ENCODE measurements around the gene ATP10B. TPM values are rescaled to one million over a fixed set of nuclear protein-coding genes. Genes with fewer than 3 reads are reported as not detected.
"Not testable (repeated sequence)": the region's sequence is repeated elsewhere in the genome, so short reads cannot be mapped to it uniquely, and the experiment has no call there.

The ATP10B gene, protein sequence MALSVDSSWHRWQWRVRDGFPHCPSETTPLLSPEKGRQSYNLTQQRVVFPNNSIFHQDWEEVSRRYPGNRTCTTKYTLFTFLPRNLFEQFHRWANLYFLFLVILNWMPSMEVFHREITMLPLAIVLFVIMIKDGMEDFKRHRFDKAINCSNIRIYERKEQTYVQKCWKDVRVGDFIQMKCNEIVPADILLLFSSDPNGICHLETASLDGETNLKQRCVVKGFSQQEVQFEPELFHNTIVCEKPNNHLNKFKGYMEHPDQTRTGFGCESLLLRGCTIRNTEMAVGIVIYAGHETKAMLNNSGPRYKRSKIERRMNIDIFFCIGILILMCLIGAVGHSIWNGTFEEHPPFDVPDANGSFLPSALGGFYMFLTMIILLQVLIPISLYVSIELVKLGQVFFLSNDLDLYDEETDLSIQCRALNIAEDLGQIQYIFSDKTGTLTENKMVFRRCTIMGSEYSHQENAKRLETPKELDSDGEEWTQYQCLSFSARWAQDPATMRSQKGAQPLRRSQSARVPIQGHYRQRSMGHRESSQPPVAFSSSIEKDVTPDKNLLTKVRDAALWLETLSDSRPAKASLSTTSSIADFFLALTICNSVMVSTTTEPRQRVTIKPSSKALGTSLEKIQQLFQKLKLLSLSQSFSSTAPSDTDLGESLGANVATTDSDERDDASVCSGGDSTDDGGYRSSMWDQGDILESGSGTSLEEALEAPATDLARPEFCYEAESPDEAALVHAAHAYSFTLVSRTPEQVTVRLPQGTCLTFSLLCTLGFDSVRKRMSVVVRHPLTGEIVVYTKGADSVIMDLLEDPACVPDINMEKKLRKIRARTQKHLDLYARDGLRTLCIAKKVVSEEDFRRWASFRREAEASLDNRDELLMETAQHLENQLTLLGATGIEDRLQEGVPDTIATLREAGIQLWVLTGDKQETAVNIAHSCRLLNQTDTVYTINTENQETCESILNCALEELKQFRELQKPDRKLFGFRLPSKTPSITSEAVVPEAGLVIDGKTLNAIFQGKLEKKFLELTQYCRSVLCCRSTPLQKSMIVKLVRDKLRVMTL (N-terminal part only)
- not detected for total RNA-seq
- long read RNA-seq: 0 reads

DNA sequence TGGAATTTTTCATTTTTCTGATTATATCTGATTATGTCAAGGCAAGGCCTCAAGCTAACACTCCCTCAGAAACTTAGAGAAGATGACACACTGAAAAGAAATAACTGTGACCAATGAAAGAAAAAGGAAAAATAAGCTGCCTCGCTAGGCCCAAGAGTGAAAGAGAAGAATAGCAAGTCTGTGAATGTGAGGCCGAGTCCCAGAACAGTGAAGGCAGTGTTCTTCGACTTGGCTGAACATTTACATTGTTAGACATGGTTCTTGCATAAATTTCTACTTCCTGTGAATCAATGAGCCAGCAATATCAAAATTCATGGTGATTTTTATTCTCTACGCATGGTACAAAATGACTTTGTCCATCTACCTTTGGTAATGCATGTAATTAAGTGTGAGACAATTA lies at the start of gene ATP10B:
ATP10B (minus strand) TSS at position 163 of the 400 bp plus-strand sequence. CDS start 164,137 bp downstream, outside the sequence.
- Histone ChIP-seq H3K27ac (no peak within 1 kb of the TSS), H3K9me3 (no peaks in the 10 kb centered on the region), H3K27me3 (no peaks in the 10 kb centered on the region), H3K4me1 (no peaks in the 10 kb centered on the region), H3K36me3 (no peaks in the 10 kb centered on the region), H3K4me3 (no peak within 1 kb of the TSS)
- no peak for DNase-seq
- intact Hi-C loops (cut with DNase I): no loop called here
- no peak for ATAC-seq
- TF ChIP-seq, protein P1, sequence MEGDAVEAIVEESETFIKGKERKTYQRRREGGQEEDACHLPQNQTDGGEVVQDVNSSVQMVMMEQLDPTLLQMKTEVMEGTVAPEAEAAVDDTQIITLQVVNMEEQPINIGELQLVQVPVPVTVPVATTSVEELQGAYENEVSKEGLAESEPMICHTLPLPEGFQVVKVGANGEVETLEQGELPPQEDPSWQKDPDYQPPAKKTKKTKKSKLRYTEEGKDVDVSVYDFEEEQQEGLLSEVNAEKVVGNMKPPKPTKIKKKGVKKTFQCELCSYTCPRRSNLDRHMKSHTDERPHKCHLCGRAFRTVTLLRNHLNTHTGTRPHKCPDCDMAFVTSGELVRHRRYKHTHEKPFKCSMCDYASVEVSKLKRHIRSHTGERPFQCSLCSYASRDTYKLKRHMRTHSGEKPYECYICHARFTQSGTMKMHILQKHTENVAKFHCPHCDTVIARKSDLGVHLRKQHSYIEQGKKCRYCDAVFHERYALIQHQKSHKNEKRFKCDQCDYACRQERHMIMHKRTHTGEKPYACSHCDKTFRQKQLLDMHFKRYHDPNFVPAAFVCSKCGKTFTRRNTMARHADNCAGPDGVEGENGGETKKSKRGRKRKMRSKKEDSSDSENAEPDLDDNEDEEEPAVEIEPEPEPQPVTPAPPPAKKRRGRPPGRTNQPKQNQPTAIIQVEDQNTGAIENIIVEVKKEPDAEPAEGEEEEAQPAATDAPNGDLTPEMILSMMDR (IDR thresholded peaks at IDR 0.05): no peak

DNA sequence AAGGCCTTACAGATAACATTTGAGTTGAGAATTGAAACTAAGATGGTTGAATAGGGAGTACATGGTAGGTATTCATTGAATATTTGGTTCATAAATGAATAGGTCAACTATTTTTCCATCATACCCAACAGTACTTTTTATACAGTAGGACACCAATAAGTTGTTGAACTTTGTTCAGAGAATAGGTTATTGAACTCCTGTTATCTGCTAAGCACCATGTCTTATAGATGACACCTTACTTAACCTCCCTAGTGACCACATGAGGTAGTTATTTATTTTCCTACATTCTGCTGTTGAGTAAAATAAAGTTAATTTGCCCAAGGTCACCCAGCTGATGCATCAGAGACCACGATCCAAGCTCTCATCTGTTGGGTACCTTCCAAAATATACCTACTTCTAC lies 49.6 kb upstream of the ATP10B start:
- Histone ChIP-seq H3K27me3 (no peaks in the 10 kb centered on the region), H3K4me3 (no peak overlapping the region), H3K27ac (no peak overlapping the region), H3K9me3 (no peaks in the 10 kb centered on the region), H3K36me3 (no peaks in the 10 kb centered on the region), H3K4me1 (no peaks in the 10 kb centered on the region)
- DNase-seq: no peak
- intact Hi-C loops (cut with DNase I): no loop called here
- no peak for ATAC-seq
- TF ChIP-seq, protein P1 (IDR thresholded peaks at IDR 0.05): no peak

DNA sequence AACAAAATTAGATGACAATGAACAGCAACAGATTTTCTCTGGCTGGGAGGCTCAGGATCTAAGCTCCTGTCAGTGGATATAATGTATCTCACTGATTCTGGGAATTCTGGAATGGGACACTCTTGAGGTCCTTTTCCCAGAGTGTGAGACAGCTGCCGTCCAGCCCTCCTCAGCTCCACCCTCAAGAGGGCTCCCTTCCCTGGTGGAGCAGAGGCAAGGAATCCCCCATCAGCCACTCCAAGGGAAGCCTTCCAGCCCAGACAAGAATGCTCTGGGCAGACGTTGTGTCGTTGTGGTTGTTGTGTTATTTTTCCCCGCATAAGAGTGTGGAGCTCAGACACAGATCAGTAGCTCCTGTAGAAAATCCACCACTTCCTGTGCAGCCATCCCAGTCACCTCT lies 47.7 kb upstream of the ATP10B start:
- peak; percentile 16 for ATAC-seq
- Histone ChIP-seq H3K27ac (no peak overlapping the region), H3K4me1 (no peaks in the 10 kb centered on the region), H3K27me3 (no peaks in the 10 kb centered on the region), H3K36me3 (no peaks in the 10 kb centered on the region), H3K9me3 (no peaks in the 10 kb centered on the region), H3K4me3 (no peak overlapping the region)
- intact Hi-C loops (cut with DNase I): no loop called here
- no peak for DNase-seq
- TF ChIP-seq, protein P1 (IDR thresholded peaks at IDR 0.05): no peak

DNA sequence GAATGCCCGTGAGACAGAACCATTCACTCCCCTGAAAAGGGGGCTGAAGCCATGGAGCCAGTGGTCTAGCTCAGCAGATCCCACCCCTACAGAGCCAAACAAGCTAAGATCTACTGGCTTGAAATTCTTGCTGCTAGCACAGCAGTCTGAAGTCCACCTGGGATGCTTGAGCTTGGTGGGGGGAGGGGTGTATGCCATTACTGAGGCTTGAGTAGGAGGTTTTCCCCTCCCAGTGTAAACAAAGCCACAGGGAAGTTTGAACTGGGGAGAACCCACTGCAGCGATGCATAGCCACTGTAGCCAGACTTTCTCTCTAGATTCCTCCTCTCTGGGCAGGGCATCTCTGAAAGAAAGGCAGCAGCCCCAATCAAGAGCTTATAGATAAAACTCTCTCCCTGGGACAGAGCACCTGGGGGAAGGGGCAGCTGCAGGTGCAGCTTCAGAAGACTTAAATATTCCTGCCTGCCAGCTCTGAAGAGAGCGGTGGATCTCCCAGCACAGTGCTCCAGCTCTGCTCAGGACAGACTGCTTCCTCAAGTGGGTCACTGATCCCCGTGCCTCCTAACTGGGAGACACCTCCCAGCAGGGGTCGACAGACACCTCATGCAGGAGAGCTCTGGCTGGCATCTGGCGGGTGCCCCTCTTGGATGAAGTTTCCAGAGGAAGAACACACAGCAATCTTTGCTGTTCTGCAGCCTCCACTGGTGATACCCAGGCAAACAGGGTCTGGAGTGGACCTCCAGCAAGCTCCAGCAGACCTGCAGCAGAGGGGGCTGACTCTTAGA lies 41.4 kb upstream of the ATP10B start:
- H3K4me1 ChIP-seq; H3K27ac ChIP-seq; H3K27me3 ChIP-seq; DNase-seq; H3K36me3 ChIP-seq; intact Hi-C loops (cut with DNase I); H3K4me3 ChIP-seq; H3K9me3 ChIP-seq; ATAC-seq: not testable (repeated sequence)

DNA sequence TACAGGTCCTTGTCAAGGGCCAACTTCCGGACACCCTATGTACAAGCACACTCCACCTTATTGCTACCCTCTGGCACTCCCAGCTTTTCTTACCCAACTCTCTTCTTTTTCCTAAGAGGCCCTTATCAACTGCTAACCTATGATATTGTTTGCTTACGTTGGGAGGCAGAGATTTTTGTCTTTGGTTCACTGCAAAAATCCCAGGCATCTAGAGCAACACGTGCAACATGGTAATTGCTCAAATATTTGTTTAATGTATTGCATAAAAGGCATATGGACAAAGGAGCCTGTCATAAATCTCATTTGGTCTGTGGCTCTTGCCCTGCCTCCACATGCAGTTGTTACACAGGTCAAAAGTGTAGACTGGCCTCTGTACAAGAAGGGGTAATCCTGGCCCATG lies 35.8 kb upstream of the ATP10B start:
- no peak overlapping the region for H3K27ac ChIP-seq
- no peak overlapping the region for H3K4me3 ChIP-seq
- no peaks in the 10 kb centered on the region for H3K4me1 ChIP-seq
- H3K27me3 ChIP-seq: no peaks in the 10 kb centered on the region
- DNase-seq (no peak), ATAC-seq (peak; percentile 87)
- TF ChIP-seq, protein P1 (IDR thresholded peaks at IDR 0.05): no peak
- intact Hi-C loops (cut with DNase I): no loop called here
- no peaks in the 10 kb centered on the region for H3K36me3 ChIP-seq
- no peaks in the 10 kb centered on the region for H3K9me3 ChIP-seq

DNA sequence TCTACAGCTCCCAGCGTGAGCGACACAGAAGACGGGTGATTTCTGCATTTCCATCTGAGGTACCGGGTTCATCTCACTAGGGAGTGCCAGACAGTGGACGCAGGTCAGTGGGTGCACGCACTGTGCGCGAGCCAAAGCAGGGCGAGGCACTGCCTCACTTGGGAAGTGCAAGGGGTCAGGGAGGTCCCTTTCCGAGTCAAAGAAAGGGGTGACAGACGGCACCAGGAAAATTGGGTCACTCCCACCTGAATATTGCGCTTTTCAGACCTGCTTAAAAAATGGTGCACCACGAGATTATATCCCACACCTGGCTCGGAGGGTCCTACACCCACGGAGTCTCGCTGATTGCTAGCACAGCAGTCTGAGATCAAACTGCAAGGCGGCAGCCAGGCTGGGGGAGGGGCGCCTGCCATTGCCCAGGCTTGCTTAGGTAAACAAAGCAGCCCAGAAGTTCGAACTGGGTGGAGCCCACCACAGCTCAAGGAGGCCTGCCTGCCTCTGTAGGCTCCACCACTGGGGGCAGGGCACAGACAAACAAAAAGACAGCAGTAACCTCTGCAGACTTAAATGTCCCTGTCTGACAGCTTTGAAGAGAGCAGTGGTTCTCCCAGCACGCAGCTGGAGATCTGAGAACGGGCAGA lies 21.7 kb upstream of the ATP10B start:
- H3K36me3 ChIP-seq; H3K4me3 ChIP-seq; DNase-seq; H3K27me3 ChIP-seq; intact Hi-C loops (cut with DNase I); H3K4me1 ChIP-seq; ATAC-seq; H3K9me3 ChIP-seq; H3K27ac ChIP-seq: not testable (repeated sequence)

Measured in upper lobe of right lung (tissue), 1 donor.